Prostate gland (tissue), 2 donors: ENCODE measurements around the gene ZNF784. TPM values are rescaled to one million over a fixed set of nuclear protein-coding genes. Genes with fewer than 3 reads are reported as not detected.
A peak's percentile ranks its signal among the peaks of the same experiment; 100 is the strongest.

ENCODE experiments used
- DNase-seq: peaks from one replicate; pipeline ENCODE4 v3.0.0-alpha.2; 2019; ENCODE audit warnings: low spot score
- H3K27ac ChIP-seq, 2 donors: fragments of 200-600 bp; sonication (generic); 2 replicates each; pipeline ENCODE4 v1.5.1; 2017 to 2019
- H3K27me3 ChIP-seq: fragments of 200-600 bp; sonication (generic); replicated peaks from 2 replicates; pipeline ENCODE4 v1.5.1; 2019; ENCODE audit not compliant: insufficient read depth
- H3K36me3 ChIP-seq, 2 donors: fragments of 200-600 bp; sonication (generic); 1 replicate in 1 of 2; 2 replicates in 1 of 2; pipeline versions ENCODE4 v1.5.1 to v1.8.1; 2017 to 2019
- H3K4me1 ChIP-seq: fragments of 200-600 bp; sonication (generic); replicated peaks from 2 replicates; pipeline ENCODE4 v1.5.1; 2019
- H3K4me3 ChIP-seq, 2 donors: fragments of 200-600 bp; sonication (generic); 2 replicates each; pipeline ENCODE4 v1.5.1; 2017 to 2019
- H3K9me3 ChIP-seq: fragments of 200-600 bp; sonication (generic); 2 replicates; pipeline ENCODE4 v1.5.1; 2017
- POLR2A ChIP-seq: fragments of 450-650 bp; IDR thresholded peaks from one replicate; pipeline ENCODE4 v1.6.1; 2016; ENCODE audit warnings: antibody characterized with exemption, mild to moderate bottlenecking
- POLR2AphosphoS5 ChIP-seq: sonication (generic); formaldehyde crosslinking; IDR thresholded peaks from one replicate; pipeline ENCODE4 v1.6.1; 2017; ENCODE audit warnings: antibody characterized with exemption
- WGBS: methylation state at CpG from one replicate; pipeline ENCODE4 v1.1.5; 2018; 5-methylcytosine and 5-hydroxymethylcytosine counted together
- intact Hi-C: fragments of 100-400 bp; cut with DNase I; formaldehyde crosslinking; loops from one replicate; pipeline ENCODE4 v1.14.2; 2022
- total RNA-seq, 2 donors: library from RNA; depleted of rRNA; stranded (reverse); fragments of >200 nt; gene quantifications; one replicate each; pipeline ENCODE4 v1.1.0, GENCODE V29; 2016
- TF ChIP-seq, protein P1 (sequence below), 4 experiments: fragments of 200-600 bp in 2 of 4; fragments of 450-650 bp in 2 of 4; sonication (generic) in 2 of 4; IDR thresholded peaks; 1 replicate in 3 of 4; 2 replicates in 1 of 4; pipeline ENCODE4 v1.5.1; 2016 to 2019; ENCODE audit warnings: antibody characterized with exemption in 4 of 4, mild to moderate bottlenecking in 2 of 4, moderate library complexity in 2 of 4

The ZNF784 gene
- total RNA-seq, 2 donors from 2014 or later, result 8.9 to 17.2 TPM

DNA sequence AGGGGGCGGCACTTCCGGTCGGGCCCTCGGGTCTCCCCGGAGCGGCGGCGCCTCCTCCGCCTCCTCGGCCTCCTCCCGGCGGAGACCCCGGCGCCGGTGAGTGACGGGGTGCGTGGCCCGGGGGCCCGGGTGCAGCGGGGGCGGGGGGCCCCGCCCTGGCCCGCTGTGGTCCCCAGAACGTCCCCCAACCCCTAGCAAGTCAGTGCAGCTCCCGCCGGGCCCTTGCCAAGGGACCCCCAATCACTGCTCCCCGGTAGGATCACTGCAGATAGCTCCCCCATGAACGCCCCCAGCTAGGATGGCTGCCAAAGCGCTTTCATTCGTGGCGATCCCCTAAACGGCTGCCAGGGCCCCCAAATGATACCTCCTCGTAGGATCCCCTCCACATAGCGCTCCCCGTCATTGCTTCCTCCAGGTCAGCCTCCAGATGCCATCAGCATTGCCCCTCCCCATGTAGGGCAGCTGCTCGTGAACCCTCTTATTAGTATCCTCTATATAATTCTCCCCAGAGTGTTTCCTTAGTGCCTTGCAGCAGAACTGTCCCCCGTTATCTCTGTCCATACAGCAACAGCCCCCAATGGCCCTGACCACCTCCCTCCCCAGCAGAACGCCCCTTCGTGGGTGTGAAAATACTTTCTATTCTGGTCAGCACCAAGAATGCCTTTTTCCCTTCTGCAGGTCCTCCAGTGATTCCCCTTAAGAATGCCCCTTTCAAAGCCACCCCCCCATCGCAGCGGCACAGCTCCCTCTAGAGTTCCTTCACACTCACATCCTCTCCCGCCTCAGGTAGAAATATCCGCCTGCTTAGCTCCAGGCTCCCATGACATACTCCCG is 18.5 kb downstream of the ZNF784 start, which contains the start of gene ZNF865:
TSS of gene ZNF865 (plus strand) at position 11 of the 834 bp plus-strand sequence. CDS start 7,972 bp downstream, outside the sequence.
- Histone ChIP-seq H3K36me3 (no peaks in the 10 kb centered on the region), H3K4me3 (peak within 1 kb of the TSS; percentile 84 to 99), H3K9me3 (no peaks in the 10 kb centered on the region), H3K4me1 (peaks cover 9% of the 10 kb centered on the region), H3K27ac (peak within 1 kb of the TSS; percentile 85 to 95), H3K27me3 (no peaks in the 10 kb centered on the region)
- 1% methylated on average over 26 of the region's 44 CpGs for WGBS
- DNase-seq, result peak; percentile 69
- intact Hi-C loops, result loop anchor here (5.0 to 10.0 kb wide), 2 partner anchors 89 to 491 kb away; partner anchors contain the start of gene PPP1R12C
- peak; percentile 53 for TF ChIP-seq POLR2AphosphoS5
- TF ChIP-seq, protein P1, sequence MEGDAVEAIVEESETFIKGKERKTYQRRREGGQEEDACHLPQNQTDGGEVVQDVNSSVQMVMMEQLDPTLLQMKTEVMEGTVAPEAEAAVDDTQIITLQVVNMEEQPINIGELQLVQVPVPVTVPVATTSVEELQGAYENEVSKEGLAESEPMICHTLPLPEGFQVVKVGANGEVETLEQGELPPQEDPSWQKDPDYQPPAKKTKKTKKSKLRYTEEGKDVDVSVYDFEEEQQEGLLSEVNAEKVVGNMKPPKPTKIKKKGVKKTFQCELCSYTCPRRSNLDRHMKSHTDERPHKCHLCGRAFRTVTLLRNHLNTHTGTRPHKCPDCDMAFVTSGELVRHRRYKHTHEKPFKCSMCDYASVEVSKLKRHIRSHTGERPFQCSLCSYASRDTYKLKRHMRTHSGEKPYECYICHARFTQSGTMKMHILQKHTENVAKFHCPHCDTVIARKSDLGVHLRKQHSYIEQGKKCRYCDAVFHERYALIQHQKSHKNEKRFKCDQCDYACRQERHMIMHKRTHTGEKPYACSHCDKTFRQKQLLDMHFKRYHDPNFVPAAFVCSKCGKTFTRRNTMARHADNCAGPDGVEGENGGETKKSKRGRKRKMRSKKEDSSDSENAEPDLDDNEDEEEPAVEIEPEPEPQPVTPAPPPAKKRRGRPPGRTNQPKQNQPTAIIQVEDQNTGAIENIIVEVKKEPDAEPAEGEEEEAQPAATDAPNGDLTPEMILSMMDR (IDR thresholded peaks at IDR 0.05), result peak in 3 of 4 experiments; percentile 49 to 74 (median 69)
- TF ChIP-seq POLR2A, result no peak

DNA sequence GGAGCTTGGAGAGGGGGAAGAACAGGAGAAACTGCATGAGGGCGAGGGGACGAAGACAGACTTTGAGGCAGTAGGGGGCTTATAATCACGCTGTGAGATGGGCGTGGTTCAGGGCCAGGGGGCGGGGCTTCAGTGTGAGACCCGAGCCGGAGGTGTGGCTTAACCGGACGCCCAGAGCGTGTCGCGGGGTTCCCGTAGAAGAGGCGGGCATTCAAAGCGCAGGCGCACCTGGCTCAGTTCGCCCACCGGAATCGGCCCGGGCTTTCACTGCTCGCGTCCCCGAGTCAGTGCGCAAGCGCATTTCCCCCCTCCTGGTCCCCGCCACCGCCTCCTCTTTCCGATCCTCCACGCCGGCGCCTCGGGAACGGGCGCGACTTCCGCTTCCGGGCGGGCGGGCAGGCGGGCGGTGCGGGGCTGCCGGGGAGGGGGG is 19.1 kb downstream of the ZNF784 start:
- intact Hi-C loops, result loop anchor here (5.0 to 10.0 kb wide), 2 partner anchors 88 to 490 kb away; partner anchors contain the start of gene PPP1R12C
- Histone ChIP-seq H3K4me3 (peak overlapping the region; percentile 84 to 99), H3K36me3 (no peaks in the 10 kb centered on the region), H3K9me3 (no peaks in the 10 kb centered on the region), H3K27me3 (no peaks in the 10 kb centered on the region), H3K27ac (peak overlapping the region; percentile 85 to 95), H3K4me1 (peaks cover 10% of the 10 kb centered on the region)
- peak; percentile 97 for DNase-seq
- WGBS, result under 1% methylated on average over 39 of the region's 43 CpGs
- peak; percentile 86 for TF ChIP-seq POLR2AphosphoS5
- peak; percentile 29 for TF ChIP-seq POLR2A
- TF ChIP-seq, protein P1 (IDR thresholded peaks at IDR 0.05), result no peak

DNA sequence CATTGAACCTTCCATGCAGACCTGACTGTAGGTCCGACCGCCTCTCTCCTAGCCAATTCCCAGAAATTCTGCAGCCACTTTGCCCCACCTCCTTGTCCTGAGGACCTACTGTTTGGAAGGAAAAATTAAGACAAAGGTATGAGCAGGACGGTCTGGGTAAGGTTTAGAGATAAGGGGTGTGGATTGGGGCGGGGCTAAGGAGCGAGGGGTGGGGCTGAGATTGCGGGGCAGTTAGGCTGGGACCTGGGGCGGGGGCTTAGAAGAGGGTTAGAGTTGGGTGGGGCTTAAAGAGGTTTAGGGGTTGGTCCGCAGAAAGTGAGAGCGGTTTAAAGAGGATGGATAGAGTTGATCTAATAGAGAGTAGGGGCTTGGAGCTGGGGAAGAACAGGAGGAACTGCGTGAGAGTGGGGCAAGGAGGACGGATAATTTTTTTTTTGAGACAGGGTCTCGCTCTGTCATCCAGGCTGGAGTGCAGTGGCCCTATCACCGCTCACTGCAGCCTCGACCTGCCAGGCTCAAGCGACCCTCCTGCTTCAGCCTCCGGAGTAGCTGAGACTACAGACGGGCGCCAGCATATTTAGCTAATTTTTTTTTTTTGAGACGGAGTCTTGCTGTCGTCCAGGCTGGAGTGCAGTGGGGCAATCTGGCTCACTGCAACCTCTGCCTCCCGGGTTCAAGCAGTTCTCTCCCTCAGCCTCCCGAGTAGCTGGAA is 20.6 kb downstream of the ZNF784 start:
- Histone ChIP-seq H3K4me1 (peaks cover 10% of the 10 kb centered on the region), H3K4me3 (no peak overlapping the region), H3K27me3 (no peaks in the 10 kb centered on the region), H3K36me3 (no peaks in the 10 kb centered on the region), H3K9me3 (no peaks in the 10 kb centered on the region), H3K27ac (no peak overlapping the region)
- TF ChIP-seq, protein P1 (IDR thresholded peaks at IDR 0.05), result no peak
- TF ChIP-seq POLR2A, result no peak
- no peak for TF ChIP-seq POLR2AphosphoS5
- intact Hi-C loops, result loop anchor here (10.0 kb wide), 1 partner anchor 489 kb away; the partner anchor contains the start of gene PPP1R12C
- DNase-seq, result no peak
- WGBS, result 74% methylated on average over 22 of the region's 22 CpGs

DNA sequence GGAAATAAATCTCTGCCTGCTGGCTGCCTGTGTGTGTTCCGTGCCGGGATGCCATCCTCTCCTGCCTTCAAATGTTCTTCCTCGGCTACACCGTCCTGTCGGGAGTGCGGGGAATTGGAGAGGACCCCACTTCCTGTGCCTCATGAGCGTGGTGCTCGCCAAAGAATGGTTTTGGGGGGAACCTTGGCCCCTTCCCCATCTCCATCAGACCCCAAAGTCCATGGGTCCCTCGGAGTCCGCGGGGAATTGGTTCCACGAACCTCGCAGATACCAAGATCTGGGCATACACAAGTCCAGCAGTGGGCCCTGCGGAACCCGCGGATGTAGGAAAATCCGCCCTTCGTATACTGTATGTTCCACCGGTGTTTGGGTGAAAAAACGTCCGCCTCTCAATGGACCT is 21.3 kb downstream of the ZNF784 start:
- no peak for DNase-seq
- no peak for TF ChIP-seq POLR2AphosphoS5
- TF ChIP-seq, protein P1 (IDR thresholded peaks at IDR 0.05), result no peak
- no peak for TF ChIP-seq POLR2A
- intact Hi-C loops, result loop anchor here (10.0 kb wide), 1 partner anchor 488 kb away; the partner anchor contains the start of gene PPP1R12C
- no peaks in the 10 kb centered on the region for H3K9me3 ChIP-seq
- H3K27me3 ChIP-seq, result no peaks in the 10 kb centered on the region
- 93% methylated on average over 21 of the region's 21 CpGs for WGBS
- H3K27ac ChIP-seq, result no peak overlapping the region
- H3K4me3 ChIP-seq, result no peak overlapping the region
- no peaks in the 10 kb centered on the region for H3K36me3 ChIP-seq
- peaks cover 10% of the 10 kb centered on the region for H3K4me1 ChIP-seq
